PC-9 (cell line): ENCODE data around the gene SUGP2. TPM values are rescaled to one million over a fixed set of nuclear protein-coding genes. Genes with fewer than 3 reads are reported as not detected.
A peak's percentile ranks its signal among the peaks of the same experiment; 100 is the strongest.

Experiments used
- BruUV-seq: library from RNA; stranded (reverse); fragments of 400-500 nt; replicated peaks from 2 replicates; lab custom pipeline; 2021; lab: Mats Ljungman, UMichigan
- CTCF ChIA-PET: fragments of 300-600 bp; sonication (Branson Sonifier 250); formaldehyde crosslinking; loops from one replicate; lab custom pipeline; 2022; ENCODE audit warnings: antibody characterized with exemption; lab: Charles Lee
- POLR2A ChIA-PET: fragments of 300-600 bp; sonication (Branson Sonifier 250); formaldehyde crosslinking; loops from one replicate; lab custom pipeline; 2022; ENCODE audit warnings: antibody characterized with exemption; ENCODE audit not compliant: unreplicated experiment; lab: Charles Lee
- DNase-seq, 2 experiments: peaks; one replicate each; pipeline versions ENCODE4 v3.0.0 to v3.0.0-alpha.2; 2015 to 2022; ENCODE audit warnings: mixed read lengths in 1 of 2
- H2AFZ ChIP-seq: fragments of 200-600 bp; sonication (generic); 2 replicates; pipeline ENCODE4 v1.8.1; 2017; ENCODE audit warnings: antibody characterized with exemption
- H3F3A ChIP-seq: fragments of 200-600 bp; sonication (generic); 2 replicates; pipeline ENCODE4 v1.8.1; 2017; ENCODE audit warnings: antibody characterized with exemption, mild to moderate bottlenecking, low read depth; ENCODE audit not compliant: insufficient read depth
- H3K27ac ChIP-seq: fragments of 200-600 bp; sonication (generic); 2 replicates; pipeline ENCODE4 v1.6.1; 2016; ENCODE audit warnings: mixed run types
- H3K27me3 ChIP-seq: fragments of 200-600 bp; sonication (generic); 2 replicates; pipeline ENCODE4 v1.6.1; 2016; ENCODE audit warnings: low read depth, mixed run types; ENCODE audit not compliant: insufficient read depth
- H3K36me3 ChIP-seq: fragments of 200-600 bp; sonication (generic); 2 replicates; pipeline ENCODE4 v1.6.1; 2016; ENCODE audit warnings: low read depth, mixed run types
- H3K4me1 ChIP-seq: fragments of 200-600 bp; sonication (generic); replicated peaks from 2 replicates; pipeline ENCODE4 v1.6.1; 2016; ENCODE audit warnings: mixed run types; ENCODE audit not compliant: insufficient read depth
- H3K4me2 ChIP-seq: fragments of 200-600 bp; sonication (generic); 2 replicates; pipeline ENCODE4 v1.6.1; 2017; ENCODE audit warnings: mixed run types
- H3K4me3 ChIP-seq: fragments of 200-600 bp; sonication (generic); 2 replicates; pipeline ENCODE4 v1.6.1; 2016; ENCODE audit warnings: mixed run types
- H3K79me2 ChIP-seq: fragments of 200-600 bp; sonication (generic); 2 replicates; pipeline ENCODE4 v1.6.1; 2017; ENCODE audit warnings: low read depth, mixed run types
- H3K9me2 ChIP-seq: fragments of 200-600 bp; sonication (generic); 2 replicates; pipeline ENCODE4 v1.8.1; 2017; ENCODE audit warnings: mild to moderate bottlenecking; ENCODE audit not compliant: insufficient read depth
- H3K9me3 ChIP-seq: fragments of 200-600 bp; sonication (generic); 2 replicates; pipeline ENCODE4 v1.8.1; 2016; ENCODE audit warnings: low read depth; ENCODE audit not compliant: insufficient read depth
- H4K20me1 ChIP-seq: fragments of 200-600 bp; sonication (generic); 2 replicates; pipeline ENCODE4 v1.8.1; 2017; ENCODE audit not compliant: insufficient read depth
- CTCF ChIP-seq: fragments of 200-600 bp; sonication (generic); conservative IDR thresholded peaks from 2 replicates; pipeline ENCODE4 v1.6.1; 2017; ENCODE audit warnings: mixed run types, antibody characterized with exemption, mild to moderate bottlenecking, moderate library complexity
- EZH2 ChIP-seq: fragments of 200-600 bp; sonication (generic); IDR thresholded peaks from 2 replicates; pipeline ENCODE4 v1.8.0; 2017; ENCODE audit warnings: antibody characterized with exemption, low read depth
- intact Hi-C: fragments of 100-400 bp; cut with micrococcal nuclease; formaldehyde crosslinking; loops from one replicate; pipeline ENCODE4 v1.10.0; 2022; ENCODE audit not compliant: unreplicated experiment
- total RNA-seq: library from RNA; stranded (reverse); gene quantifications from 2 replicates; pipeline ENCODE4 v1.2.3, GENCODE V29; 2021

Gene SUGP2
- total RNA-seq, 1 experiment from 2014 or later = 73.1 TPM

- BruUV-seq = no TSS peak
- H3K27ac ChIP-seq = peak overlapping the region; percentile 68
- no peaks in the 10 kb centered on the region for H3K9me3 ChIP-seq
- peaks cover 5% of the 10 kb centered on the region; the same call in 1 of the 2 replicates for H3F3A ChIP-seq
- TF ChIP-seq EZH2 = no peak
- no peak for TF ChIP-seq CTCF
- ChIA-PET POLR2A (no interaction called here), CTCF (no interaction called here)
- H3K9me2 ChIP-seq = no peaks in the 10 kb centered on the region
- H3K79me2 ChIP-seq = peaks cover 21% of the 10 kb centered on the region
- peak overlapping the region; percentile 41 for H3K4me2 ChIP-seq
- peaks cover 29% of the 10 kb centered on the region for H3K4me1 ChIP-seq
- 0 out of 2 replicates have a peak, but pooled peaks cover 10% of the 10 kb centered on the region for H4K20me1 ChIP-seq
- no peak overlapping the region for H3K4me3 ChIP-seq
- no peak overlapping the region for H2AFZ ChIP-seq
- intact Hi-C loops = no loop called here
- DNase-seq = no peak
- H3K36me3 ChIP-seq = 0 out of 2 replicates have a peak, but pooled peaks cover 6% of the 10 kb centered on the region
- H3K27me3 ChIP-seq = no peaks in the 10 kb centered on the region
These were observed 10.2 kb upstream of the SUGP2 start for GRCh38 chr19:19043481-19043880.

- H3K9me2 ChIP-seq = no peaks in the 10 kb centered on the region
- POLR2A ChIA-PET = interaction anchor here (0.7 kb wide), 1 partner anchor 248 kb away, joined by 3 read pairs; no protein-coding TSS in a partner anchor
- 0 out of 2 replicates have a peak, but pooled peaks cover 6% of the 10 kb centered on the region for H3K36me3 ChIP-seq
- H3K27me3 ChIP-seq = no peaks in the 10 kb centered on the region
- H3K9me3 ChIP-seq = no peaks in the 10 kb centered on the region
- peaks cover 5% of the 10 kb centered on the region; the same call in 1 of the 2 replicates for H3F3A ChIP-seq
- H3K27ac ChIP-seq = peak overlapping the region; percentile 68
- no peak overlapping the region for H2AFZ ChIP-seq
- 0 out of 2 replicates have a peak, but pooled peaks cover 10% of the 10 kb centered on the region for H4K20me1 ChIP-seq
- no peak overlapping the region for H3K4me3 ChIP-seq
- no TSS peak for BruUV-seq
- peaks cover 26% of the 10 kb centered on the region for H3K79me2 ChIP-seq
- H3K4me1 ChIP-seq = peaks cover 29% of the 10 kb centered on the region
- intact Hi-C loops = no loop called here
- no peak for TF ChIP-seq CTCF
- no peak for TF ChIP-seq EZH2
- peak; percentile 31 to 89 for DNase-seq
- peak overlapping the region; percentile 41 for H3K4me2 ChIP-seq
- CTCF ChIA-PET = no interaction called here
These were observed 9.5 kb upstream of the SUGP2 start for GRCh38 chr19:19042732-19043280.

GRCh38 chr19:19040417-19040816 is 7.1 kb upstream of the SUGP2 start:
- CTCF ChIA-PET = no interaction called here
- no peaks in the 10 kb centered on the region for H3K9me2 ChIP-seq
- peak in 1 of 2 experiments; percentile 77 for DNase-seq
- no peak overlapping the region for H2AFZ ChIP-seq
- peaks cover 13% of the 10 kb centered on the region; the same call in 1 of the 2 replicates for H3K36me3 ChIP-seq
- H3K79me2 ChIP-seq = peaks cover 50% of the 10 kb centered on the region
- peaks cover 9% of the 10 kb centered on the region; the same call in 1 of the 2 replicates for H3F3A ChIP-seq
- no peaks in the 10 kb centered on the region for H3K9me3 ChIP-seq
- intact Hi-C loops = no loop called here
- no peak for TF ChIP-seq CTCF
- H3K27ac ChIP-seq = peak overlapping the region; percentile 7; the same call in 1 of the 2 replicates
- no peak overlapping the region for H3K4me3 ChIP-seq
- H3K27me3 ChIP-seq = no peaks in the 10 kb centered on the region
- peaks cover 29% of the 10 kb centered on the region for H3K4me1 ChIP-seq
- 0 out of 2 replicates have a peak, but pooled peaks cover 10% of the 10 kb centered on the region for H4K20me1 ChIP-seq
- no peak overlapping the region; the same call in 1 of the 2 replicates for H3K4me2 ChIP-seq
- POLR2A ChIA-PET = no interaction called here
- no TSS peak for BruUV-seq
